HCT116 (cell line): ENCODE data around the gene SLC2A9. TPM values are rescaled to one million over a fixed set of nuclear protein-coding genes. Genes with fewer than 3 reads are reported as not detected.
A peak's percentile ranks its signal among the peaks of the same experiment; 100 is the strongest.

Experiments used
- ATAC-seq: fragments of 200-7000 bp; cut with Tn5 transposase; 2 replicates; pipeline ENCODE4 v1.9.1; 2020; ENCODE audit warnings: mild to moderate bottlenecking, moderate library complexity
- BruUV-seq: library from RNA; stranded (reverse); fragments of 400-500 nt; replicated peaks from 2 replicates; lab custom pipeline; 2021; lab: Mats Ljungman, UMichigan
- CTCF ChIA-PET: fragments of 300-600 bp; sonication (Branson Sonifier 250); formaldehyde crosslinking; loops from one replicate; lab custom pipeline; 2021; ENCODE audit warnings: antibody characterized with exemption; lab: Charles Lee
- POLR2A ChIA-PET: fragments of 300-600, 350-600 bp; sonication (Branson Sonifier 250); formaldehyde crosslinking; loops from one replicate; lab custom pipeline; 2021; ENCODE audit warnings: antibody characterized with exemption; lab: Charles Lee
- RAD21 ChIA-PET, 2 experiments: fragments of 300-600 bp; sonication (Branson Sonifier 250); formaldehyde crosslinking; loops; one replicate each; lab custom pipeline; 2023; ENCODE audit warnings: low total read pairs in 2 of 2; ENCODE audit not compliant: uncharacterized antibody in 2 of 2, unreplicated experiment in 2 of 2, low non-redundant PET in 1 of 2; lab: Charles Lee
- DNase-seq: peaks from one replicate; pipeline ENCODE4 v3.0.0-alpha.2; 2010; ENCODE audit warnings: low read depth, low spot score
- H2AFZ ChIP-seq: fragments of 200-600 bp; shearing (Covaris generic), sonication (generic); 2 replicates; pipeline ENCODE4 v1.6.1; 2017; ENCODE audit warnings: low read depth, mixed run types, mixed read lengths, antibody characterized with exemption, low read length; ENCODE audit not compliant: poor library complexity, severe bottlenecking
- H3K27ac ChIP-seq: 2 replicates; pipeline ENCODE4 v1.5.1; 2012; ENCODE audit warnings: low read depth, low read length
- H3K27me3 ChIP-seq: fragments of 200-600 bp; sonication (generic); 2 replicates; pipeline ENCODE4 v1.6.1; 2016; ENCODE audit warnings: mixed run types, low read length, mixed read lengths; ENCODE audit not compliant: insufficient read depth
- H3K36me3 ChIP-seq, 2 experiments: fragments of 200-500 bp in 1 of 2; fragments of 200-600 bp in 1 of 2; sonication (Bioruptor generic) in 1 of 2; sonication (generic) in 1 of 2; 2 replicates each; pipeline versions ENCODE4 v1.5.1 to v1.6.1; 2014 to 2016; ENCODE audit warnings: low read length in 2 of 2, inconsistent platforms in 1 of 2, mixed read lengths in 1 of 2, mixed run types in 1 of 2; ENCODE audit not compliant: insufficient read depth in 2 of 2, control insufficient read depth in 1 of 2
- H3K4me1 ChIP-seq, 2 experiments: fragments of 200-600 bp in 1 of 2; sonication (generic) in 1 of 2; 2 replicates each; pipeline versions ENCODE4 v1.5.1 to v1.6.1; 2012 to 2017; ENCODE audit warnings: low read length in 2 of 2, inconsistent platforms in 1 of 2, mild to moderate bottlenecking in 1 of 2, mixed read lengths in 1 of 2, mixed run types in 1 of 2, moderate library complexity in 1 of 2; ENCODE audit not compliant: insufficient read depth in 2 of 2, control insufficient read depth in 1 of 2
- H3K4me2 ChIP-seq: fragments of 200-600 bp; sonication (generic); 2 replicates; pipeline ENCODE4 v1.6.1; 2017; ENCODE audit warnings: mixed run types, low read length, mixed read lengths
- H3K4me3 ChIP-seq, 2 experiments: fragments of 200-600 bp in 1 of 2; sonication (generic) in 1 of 2; replicated peaks in 1 of 2; 2 replicates each; pipeline ENCODE4 v1.5.1; 2011 to 2016; ENCODE audit warnings: low read length in 2 of 2, control low read depth in 1 of 2, low read depth in 1 of 2, mild to moderate bottlenecking in 1 of 2, mixed read lengths in 1 of 2, mixed run types in 1 of 2
- H3K79me2 ChIP-seq: fragments of 200-600 bp; sonication (generic); 2 replicates; pipeline ENCODE4 v1.6.1; 2017; ENCODE audit warnings: mild to moderate bottlenecking, mixed run types, low read length, moderate library complexity, mixed read lengths; ENCODE audit not compliant: insufficient read depth
- H3K9ac ChIP-seq: fragments of 200-600 bp; sonication (generic); 2 replicates; pipeline ENCODE4 v1.6.1; 2016; ENCODE audit warnings: low read length, mixed read lengths
- H3K9me2 ChIP-seq: fragments of 200-600 bp; sonication (generic), shearing (Covaris generic); 2 replicates; pipeline ENCODE4 v1.6.1; 2017; ENCODE audit warnings: mixed run types, mild to moderate bottlenecking, moderate library complexity; ENCODE audit not compliant: insufficient read depth
- H3K9me3 ChIP-seq, 2 experiments: fragments of 200-500 bp in 1 of 2; fragments of 200-600 bp in 1 of 2; sonication (Bioruptor generic) in 1 of 2; sonication (generic) in 1 of 2; 2 replicates each; pipeline ENCODE4 v1.6.1; 2014 to 2017; ENCODE audit warnings: low read length in 2 of 2, mixed read lengths in 2 of 2, inconsistent platforms in 1 of 2, low read depth in 1 of 2, mild to moderate bottlenecking in 1 of 2, mixed run types in 1 of 2, moderate library complexity in 1 of 2; ENCODE audit not compliant: control insufficient read depth in 1 of 2, insufficient read depth in 1 of 2
- H4K20me1 ChIP-seq: fragments of 200-600 bp; sonication (generic), shearing (Covaris generic); 2 replicates; pipeline ENCODE4 v1.6.1; 2017; ENCODE audit warnings: mixed run types, mild to moderate bottlenecking, moderate library complexity; ENCODE audit not compliant: insufficient read depth
- CEBPB ChIP-seq: IDR thresholded peaks from 2 replicates; pipeline ENCODE4 v1.6.1; 2012; ENCODE audit warnings: low read depth
- CTCF ChIP-seq, 3 experiments: fragments of 200-600 bp in 1 of 3; sonication (generic) in 1 of 3; IDR thresholded peaks in 2 of 3; conservative IDR thresholded peaks in 1 of 3; 2 replicates each; pipeline ENCODE4 v1.5.1; 2012 to 2017; ENCODE audit warnings: low read depth in 2 of 3, low read length in 2 of 3, antibody characterized with exemption in 1 of 3, borderline replicate concordance in 1 of 3, control low read depth in 1 of 3, mild to moderate bottlenecking in 1 of 3, mixed read lengths in 1 of 3, mixed run types in 1 of 3, moderate library complexity in 1 of 3; ENCODE audit not compliant: insufficient read depth in 1 of 3
- EZH2phosphoT487 ChIP-seq: fragments of 200-600 bp; IDR thresholded peaks from 2 replicates; pipeline ENCODE4 v1.6.1; 2018; ENCODE audit warnings: antibody characterized with exemption, borderline replicate concordance
- FOSL1 ChIP-seq: IDR thresholded peaks from 2 replicates; pipeline ENCODE4 v1.6.1; 2012; ENCODE audit warnings: low read depth
- RAD21 ChIP-seq: IDR thresholded peaks from 2 replicates; pipeline ENCODE4 v1.6.1; 2012; ENCODE audit warnings: low read depth, mild to moderate bottlenecking
- REST ChIP-seq: IDR thresholded peaks from 2 replicates; pipeline ENCODE4 v1.6.1; 2012; ENCODE audit warnings: low read depth
- SIN3A ChIP-seq: IDR thresholded peaks from 2 replicates; pipeline ENCODE4 v1.6.1; 2012; ENCODE audit warnings: low read depth
- YY1 ChIP-seq: IDR thresholded peaks from 2 replicates; pipeline ENCODE4 v1.6.1; 2011; ENCODE audit warnings: low read length, low read depth, moderate library complexity, mild to moderate bottlenecking; ENCODE audit not compliant: insufficient replicate concordance; ENCODE audit errors: extremely low read depth
- intact Hi-C: fragments of 100-400 bp; cut with micrococcal nuclease; formaldehyde crosslinking; loops from 2 replicates; pipeline ENCODE4 v1.10.0; 2022
- total RNA-seq: library from RNA; stranded (reverse); gene quantifications from one replicate; pipeline ENCODE4 v1.2.1, GENCODE V29; 2021; ENCODE audit not compliant: unreplicated experiment

SLC2A9 gene
- total RNA-seq, 1 experiment from 2014 or later: 2.2 TPM

- TF ChIP-seq REST: no peak
- no peak for TF ChIP-seq FOSL1
- TF ChIP-seq CEBPB: no peak
- no peak for TF ChIP-seq YY1
- no peak for TF ChIP-seq EZH2phosphoT487
- no peak for TF ChIP-seq SIN3A
Measured at GRCh38 chr4:10034136-10034535, 12.8 kb upstream of the SLC2A9 start (continued).

- CTCF ChIA-PET: interaction anchor here (1.3 kb wide), 1 partner anchor 16 kb away, joined by 3 read pairs; no protein-coding TSS in a partner anchor
- no peak overlapping the region for H3K4me3 ChIP-seq
- ATAC-seq: no peak
- POLR2A ChIA-PET: no interaction called here
- RAD21 ChIA-PET: no interaction called here
- H3K27ac ChIP-seq: no peak overlapping the region
- no TSS peak for BruUV-seq
- peaks cover 12 to 29% of the 10 kb centered on the region in 2 experiments for H3K4me1 ChIP-seq
- DNase-seq: no peak
- intact Hi-C loops: no loop called here
- no peaks in the 10 kb centered on the region for H4K20me1 ChIP-seq
- H3K9ac ChIP-seq: no peak overlapping the region
- H3K9me2 ChIP-seq: no peaks in the 10 kb centered on the region
- no peaks in the 10 kb centered on the region for H3K36me3 ChIP-seq
- TF ChIP-seq SIN3A (no peak), CTCF (IDR thresholded peaks at IDR 0.05 in 2 of 3, conservative IDR thresholded peaks at IDR 0.05 in 1 of 3; ENCODE audit: borderline replicate concordance in 1 of 3, insufficient read depth in 1 of 3, low read depth in 2 of 3, low read length in 2 of 3) (no peak), FOSL1 (no peak), YY1 (no peak), RAD21 (no peak), CEBPB (no peak), EZH2phosphoT487 (no peak)
- TF ChIP-seq, all 23 proteins: peak for 0
- Histone ChIP-seq H3K9me3 (no peaks in the 10 kb centered on the region), H2AFZ (no peak overlapping the region), H3K27me3 (no peaks in the 10 kb centered on the region), H3K4me2 (peak overlapping the region; percentile 37), H3K79me2 (no peaks in the 10 kb centered on the region)
Measured at GRCh38 chr4:10033191-10033881, 12.0 kb upstream of the SLC2A9 start.
